ENCODE data around the gene MEIS2.

Gene MEIS2

DNA sequence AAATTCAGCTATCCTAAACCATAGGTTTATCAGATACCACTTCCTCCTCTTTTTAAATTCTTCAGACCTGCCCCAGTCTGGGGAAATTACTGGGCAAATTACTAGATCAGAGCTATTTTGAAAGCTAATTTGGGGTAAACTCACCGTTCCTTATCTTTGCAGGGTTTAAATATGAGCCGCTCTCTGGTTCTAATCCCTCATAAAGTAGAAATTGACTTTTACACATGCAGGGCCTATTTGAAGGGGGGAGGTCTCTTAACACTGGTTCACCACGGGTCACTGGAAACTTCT is 11.0 kb upstream of the MEIS2 start:
- no peak overlapping the region for H3K4me3 ChIP-seq (ENCODE audit: low read length, poor library complexity, severe bottlenecking)
- no peaks in the 10 kb centered on the region for H3K36me3 ChIP-seq (ENCODE audit: insufficient read depth, low read length)
- H3F3A ChIP-seq (ENCODE audit: low read depth) = no peaks in the 10 kb centered on the region
- no peak overlapping the region for H3K4me2 ChIP-seq (ENCODE audit: low read depth, low read length, poor library complexity, severe bottlenecking)
- no peak for TF ChIP-seq EZH2phosphoT487 (IDR thresholded peaks at IDR 0.05; ENCODE audit: borderline replicate concordance)
- no peaks in the 10 kb centered on the region for H3K9me3 ChIP-seq (ENCODE audit: insufficient read depth, low read depth, low read length)
- no peaks in the 10 kb centered on the region for H3K9me2 ChIP-seq (replicated peaks; ENCODE audit: low read depth, low read length)
- H2AFZ ChIP-seq (ENCODE audit: low read length) = no peak overlapping the region
- H4K20me1 ChIP-seq (ENCODE audit: insufficient read depth, low read length, poor library complexity, severe bottlenecking) = no peaks in the 10 kb centered on the region
- H3K27me3 ChIP-seq (ENCODE audit: insufficient read depth, low read length, poor library complexity, severe bottlenecking) = no peaks in the 10 kb centered on the region
- H3K9ac ChIP-seq (ENCODE audit: low read depth, low read length, poor library complexity, severe bottlenecking) = no peak overlapping the region
- no peaks in the 10 kb centered on the region for H3K4me1 ChIP-seq (ENCODE audit: insufficient read depth, low read length, poor library complexity, severe bottlenecking)
- H3K79me2 ChIP-seq (ENCODE audit: insufficient read depth, low read length) = no peaks in the 10 kb centered on the region

DNA sequence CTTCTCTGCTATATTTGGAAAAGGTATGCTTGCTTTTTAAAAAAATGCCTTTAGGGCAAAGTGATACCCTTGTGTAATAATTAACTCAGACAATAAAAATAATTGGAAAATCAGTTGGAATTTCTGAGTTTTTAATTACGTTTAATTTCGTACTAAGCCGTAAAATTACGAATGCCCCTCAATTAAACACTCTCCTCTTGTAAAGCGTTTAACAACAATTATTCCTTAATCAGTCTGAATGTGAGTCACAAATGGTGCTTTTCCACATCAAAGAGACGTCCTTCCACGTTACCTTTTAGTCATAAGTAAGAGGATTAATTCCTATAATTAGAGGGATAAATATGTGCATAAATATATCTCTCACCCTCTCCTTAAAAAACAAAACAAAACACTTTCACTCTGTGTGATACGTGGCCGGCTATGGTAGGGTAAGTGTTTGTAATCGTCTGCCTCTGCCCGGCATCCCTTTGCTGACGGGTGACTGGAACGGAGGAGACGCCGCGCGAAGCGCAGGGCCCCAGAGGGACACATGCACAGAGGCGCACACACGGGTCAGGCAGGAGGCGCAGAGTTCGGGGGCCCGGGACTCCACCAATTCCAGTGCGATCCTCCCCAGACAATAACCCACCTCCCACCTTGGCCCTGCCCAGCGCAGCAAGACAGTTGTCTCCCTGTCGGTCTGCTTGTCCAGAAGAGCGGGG is 9.7 kb upstream of the MEIS2 start:
- Histone ChIP-seq H3K9me3 (ENCODE audit: insufficient read depth, low read depth, low read length) (no peaks in the 10 kb centered on the region), H3K4me2 (ENCODE audit: low read depth, low read length, poor library complexity, severe bottlenecking) (no peak overlapping the region), H3K9ac (ENCODE audit: low read depth, low read length, poor library complexity, severe bottlenecking) (no peak overlapping the region), H3K79me2 (ENCODE audit: insufficient read depth, low read length) (no peaks in the 10 kb centered on the region), H3F3A (ENCODE audit: low read depth) (no peaks in the 10 kb centered on the region), H3K4me3 (ENCODE audit: low read length, poor library complexity, severe bottlenecking) (no peak overlapping the region), H2AFZ (ENCODE audit: low read length) (no peak overlapping the region), H3K36me3 (ENCODE audit: insufficient read depth, low read length) (no peaks in the 10 kb centered on the region), H3K27me3 (ENCODE audit: insufficient read depth, low read length, poor library complexity, severe bottlenecking) (no peaks in the 10 kb centered on the region), H3K9me2 (replicated peaks; ENCODE audit: low read depth, low read length) (no peaks in the 10 kb centered on the region), H3K4me1 (ENCODE audit: insufficient read depth, low read length, poor library complexity, severe bottlenecking) (no peaks in the 10 kb centered on the region), H4K20me1 (ENCODE audit: insufficient read depth, low read length, poor library complexity, severe bottlenecking) (no peaks in the 10 kb centered on the region)
- TF ChIP-seq EZH2phosphoT487 (IDR thresholded peaks at IDR 0.05; ENCODE audit: borderline replicate concordance) = no peak
- TF ChIP-seq, protein P1, sequence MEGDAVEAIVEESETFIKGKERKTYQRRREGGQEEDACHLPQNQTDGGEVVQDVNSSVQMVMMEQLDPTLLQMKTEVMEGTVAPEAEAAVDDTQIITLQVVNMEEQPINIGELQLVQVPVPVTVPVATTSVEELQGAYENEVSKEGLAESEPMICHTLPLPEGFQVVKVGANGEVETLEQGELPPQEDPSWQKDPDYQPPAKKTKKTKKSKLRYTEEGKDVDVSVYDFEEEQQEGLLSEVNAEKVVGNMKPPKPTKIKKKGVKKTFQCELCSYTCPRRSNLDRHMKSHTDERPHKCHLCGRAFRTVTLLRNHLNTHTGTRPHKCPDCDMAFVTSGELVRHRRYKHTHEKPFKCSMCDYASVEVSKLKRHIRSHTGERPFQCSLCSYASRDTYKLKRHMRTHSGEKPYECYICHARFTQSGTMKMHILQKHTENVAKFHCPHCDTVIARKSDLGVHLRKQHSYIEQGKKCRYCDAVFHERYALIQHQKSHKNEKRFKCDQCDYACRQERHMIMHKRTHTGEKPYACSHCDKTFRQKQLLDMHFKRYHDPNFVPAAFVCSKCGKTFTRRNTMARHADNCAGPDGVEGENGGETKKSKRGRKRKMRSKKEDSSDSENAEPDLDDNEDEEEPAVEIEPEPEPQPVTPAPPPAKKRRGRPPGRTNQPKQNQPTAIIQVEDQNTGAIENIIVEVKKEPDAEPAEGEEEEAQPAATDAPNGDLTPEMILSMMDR (conservative IDR thresholded peaks at IDR 0.05; ENCODE audit: low read length) = no peak

GRCh38 chr15:37109168-37109871 is 9.0 kb upstream of the MEIS2 start:
- Histone ChIP-seq H3K4me3 (ENCODE audit: low read length, poor library complexity, severe bottlenecking) (no peak overlapping the region), H3K9me3 (ENCODE audit: insufficient read depth, low read depth, low read length) (no peaks in the 10 kb centered on the region), H3K9ac (ENCODE audit: low read depth, low read length, poor library complexity, severe bottlenecking) (no peak overlapping the region), H3K4me2 (ENCODE audit: low read depth, low read length, poor library complexity, severe bottlenecking) (no peak overlapping the region), H3F3A (ENCODE audit: low read depth) (no peaks in the 10 kb centered on the region), H2AFZ (ENCODE audit: low read length) (no peak overlapping the region), H3K36me3 (ENCODE audit: insufficient read depth, low read length) (no peaks in the 10 kb centered on the region), H3K9me2 (replicated peaks; ENCODE audit: low read depth, low read length) (no peaks in the 10 kb centered on the region), H3K79me2 (ENCODE audit: insufficient read depth, low read length) (no peaks in the 10 kb centered on the region), H4K20me1 (ENCODE audit: insufficient read depth, low read length, poor library complexity, severe bottlenecking) (no peaks in the 10 kb centered on the region), H3K4me1 (ENCODE audit: insufficient read depth, low read length, poor library complexity, severe bottlenecking) (no peaks in the 10 kb centered on the region), H3K27me3 (ENCODE audit: insufficient read depth, low read length, poor library complexity, severe bottlenecking) (no peaks in the 10 kb centered on the region)
- TF ChIP-seq, protein P1 (conservative IDR thresholded peaks at IDR 0.05; ENCODE audit: low read length) = no peak
